Small intestine (tissue), 7 donors: ENCODE results near the gene FAM241A. TPM values are rescaled to one million over a fixed set of nuclear protein-coding genes. Genes with fewer than 3 reads are reported as not detected.

Experiments
- DNase-seq, 2 donors: peaks; one replicate each; pipeline versions ENCODE4 v3.0.0 to v3.0.0-alpha.2; 2013
- FAIRE-seq: peaks from 2 replicates; lab custom pipeline; 2012; peaks lifted over from hg19 to GRCh38; lab: Jason Lieb, UNC
- H3K27ac ChIP-seq, 3 donors: one replicate each; pipeline ENCODE4 v1.5.1; 2013; ENCODE audit warnings: low read length in 2 of 3, mild to moderate bottlenecking in 2 of 3, control low read depth in 1 of 3, inconsistent platforms in 1 of 3, low read depth in 1 of 3, moderate library complexity in 1 of 3
- H3K27me3 ChIP-seq, 3 donors: one replicate each; pipeline ENCODE4 v1.6.1; 2013; ENCODE audit warnings: low read length in 3 of 3, inconsistent platforms in 1 of 3; ENCODE audit not compliant: control insufficient read depth in 3 of 3, insufficient read depth in 3 of 3
- H3K36me3 ChIP-seq, 3 donors: one replicate each; pipeline ENCODE4 v1.6.1; 2013; ENCODE audit warnings: low read length in 3 of 3, inconsistent platforms in 1 of 3, low read depth in 1 of 3, mild to moderate bottlenecking in 1 of 3, moderate library complexity in 1 of 3; ENCODE audit not compliant: control insufficient read depth in 3 of 3, insufficient read depth in 2 of 3
- H3K4me1 ChIP-seq, 3 donors: one replicate each; pipeline ENCODE4 v1.6.1; 2013; ENCODE audit warnings: low read length in 2 of 3, inconsistent platforms in 1 of 3, low read depth in 1 of 3, mild to moderate bottlenecking in 1 of 3, moderate library complexity in 1 of 3; ENCODE audit not compliant: control insufficient read depth in 3 of 3, insufficient read depth in 2 of 3
- H3K4me3 ChIP-seq, 3 donors: one replicate each; pipeline ENCODE4 v1.5.1; 2013; ENCODE audit warnings: low read length in 3 of 3, control low read depth in 1 of 3, inconsistent platforms in 1 of 3, low read depth in 1 of 3, mild to moderate bottlenecking in 1 of 3, moderate library complexity in 1 of 3
- H3K9me3 ChIP-seq, 2 donors: one replicate each; pipeline ENCODE4 v1.6.1; 2013; ENCODE audit warnings: low read depth in 1 of 2, low read length in 1 of 2; ENCODE audit not compliant: control insufficient read depth in 2 of 2, insufficient read depth in 1 of 2
- WGBS, 3 donors: extraction: QIAGEN DNeasy Blood & Tissue Kit; methylation state at CpG; one replicate each; pipeline ENCODE4 v1.1.7; 2013; 5-methylcytosine and 5-hydroxymethylcytosine counted together
- polyA plus RNA-seq, 4 donors: library from polyadenylated mRNA; stranded (reverse) in 3 of 4; unstranded in 1 of 4; fragments of 200-250 nt in 3 of 4; fragments of 120-200 nt in 1 of 4; gene quantifications; one replicate each; pipeline versions ENCODE4 v1.2.1 to v1.2.3, GENCODE V29; 2013
- donor health status: healthy with polysubstance abuse.
- donor health status: control.
- donor health status: control.
- donor health status: Bipolar disorder and iron deficiency.
- donor health status: healthy.

FAM241A gene
- polyA plus RNA-seq, 4 donors = 0.45 to 1.9 (median 0.97) TPM

DNA sequence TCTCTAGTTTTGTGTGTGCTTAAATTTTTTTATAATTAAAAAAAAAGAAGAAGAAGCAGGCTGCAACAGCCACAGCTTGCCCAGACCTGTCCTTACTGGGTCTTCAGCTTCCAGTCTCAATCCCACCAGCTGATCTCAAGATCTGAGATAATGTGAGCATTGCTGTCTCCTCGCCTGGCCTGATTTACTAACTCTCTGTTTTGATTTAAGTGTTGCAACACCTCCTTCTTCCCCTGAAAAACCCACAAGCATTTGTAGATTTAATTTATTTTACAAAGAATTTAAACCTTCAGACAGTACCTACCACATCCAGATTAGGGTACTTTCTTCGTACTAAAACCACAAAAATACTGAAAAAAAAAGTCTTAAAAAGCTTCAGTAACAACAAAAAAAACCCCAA, 38.0 kb downstream of the FAM241A start:
- no peak overlapping the region for H3K27ac ChIP-seq
- H3K9me3 ChIP-seq = no peaks in the 10 kb centered on the region
- no peaks in the 10 kb centered on the region for H3K4me1 ChIP-seq
- no peaks in the 10 kb centered on the region for H3K36me3 ChIP-seq
- 75 to 78% (median 77%) methylated on average over 2 of the region's 2 CpGs for WGBS, 3 donors
- H3K4me3 ChIP-seq = no peak overlapping the region
- no peak for DNase-seq
- H3K27me3 ChIP-seq = no peaks in the 10 kb centered on the region
- no peak for FAIRE-seq

DNA sequence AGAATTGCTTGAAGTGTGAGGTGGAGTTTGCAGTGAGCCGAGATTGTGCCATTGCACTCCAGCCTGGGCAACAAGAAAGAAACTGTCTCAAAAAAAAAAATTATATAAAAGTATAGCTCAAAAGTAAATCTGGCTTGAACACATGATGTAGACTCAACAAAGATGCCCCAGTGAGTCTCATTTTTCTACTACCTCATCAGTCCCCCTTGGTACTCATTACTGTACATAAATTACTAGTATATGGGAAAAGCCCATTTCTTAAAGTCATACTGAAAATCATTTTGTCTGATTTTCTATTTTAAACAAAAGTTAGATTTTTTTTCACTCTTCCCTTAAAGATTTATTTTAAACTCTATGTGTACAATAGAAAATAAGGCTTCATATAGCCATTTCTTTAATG, 39.2 kb downstream of the FAM241A start:
- FAIRE-seq = no peak
- no peaks in the 10 kb centered on the region for H3K4me1 ChIP-seq
- no peak overlapping the region for H3K27ac ChIP-seq
- H3K36me3 ChIP-seq = no peaks in the 10 kb centered on the region
- WGBS, 3 donors = 94 to 100% (median 100%) methylated on average over 1 of the region's 1 CpG
- H3K27me3 ChIP-seq = no peaks in the 10 kb centered on the region
- no peak for DNase-seq
- no peaks in the 10 kb centered on the region for H3K9me3 ChIP-seq
- no peak overlapping the region for H3K4me3 ChIP-seq

DNA sequence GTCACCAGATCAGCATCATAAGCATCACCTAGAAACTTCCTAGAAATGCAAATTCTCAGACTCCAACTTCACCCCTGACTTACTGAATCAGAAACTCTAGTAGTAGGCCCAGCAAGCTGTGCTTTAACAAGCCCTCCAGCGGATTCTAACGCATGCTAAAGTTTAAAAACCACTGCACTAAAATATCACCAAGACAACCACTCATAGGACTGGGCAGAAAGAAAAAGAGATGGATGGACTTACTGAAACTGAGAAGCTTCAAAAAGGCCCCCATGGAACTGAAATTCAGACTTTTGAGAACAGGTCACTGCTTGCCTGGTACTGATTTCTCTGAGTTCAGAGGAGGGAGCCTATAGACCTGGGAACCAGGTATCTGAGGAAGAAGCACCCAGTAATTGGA, 40.1 kb downstream of the FAM241A start:
- FAIRE-seq = no peak
- WGBS, 3 donors = 84 to 93% (median 91%) methylated on average over 2 of the region's 2 CpGs

DNA sequence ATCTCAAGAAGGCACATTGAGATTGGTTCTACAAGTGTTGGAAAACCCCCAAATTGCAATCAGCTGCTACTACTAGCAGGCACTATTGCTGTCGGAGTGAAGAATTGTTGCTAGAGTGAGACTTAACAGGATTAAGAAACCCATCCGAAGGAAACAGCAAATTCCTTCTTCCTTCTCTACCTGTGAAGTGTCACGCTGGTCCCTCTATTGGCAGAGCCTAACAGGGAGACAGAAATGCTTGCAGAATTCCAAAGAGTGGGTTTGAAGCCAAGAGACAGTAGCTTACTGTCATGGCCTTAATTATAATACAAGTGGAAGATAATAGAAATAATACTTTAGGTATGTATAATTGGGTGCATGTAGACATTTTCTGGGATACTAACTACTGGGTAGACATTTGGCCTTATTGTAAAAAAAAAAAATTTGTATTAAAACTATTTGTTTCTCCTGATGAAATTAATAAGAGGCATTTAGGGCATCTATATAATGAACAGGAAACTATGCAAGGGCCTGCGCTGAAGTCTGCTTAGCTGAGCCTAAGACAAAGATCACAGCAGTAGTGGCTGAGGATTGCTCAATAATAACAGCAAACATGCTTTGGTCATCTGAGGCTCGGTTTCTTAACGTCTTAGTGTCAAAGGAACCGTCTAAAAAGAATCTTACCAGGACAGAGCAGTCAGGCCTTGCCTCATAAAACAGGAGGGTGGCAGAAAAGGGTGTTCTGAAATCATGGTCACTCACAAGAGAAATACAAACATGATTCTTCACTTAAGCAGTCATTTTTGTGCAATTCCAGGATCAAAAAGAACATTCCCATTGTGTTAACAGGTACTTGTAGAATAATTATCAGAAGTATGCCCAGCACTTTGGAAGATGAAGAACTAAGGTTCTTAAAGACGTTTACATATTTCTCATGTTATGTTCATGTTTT, 40.8 kb downstream of the FAM241A start:
- H3K36me3 ChIP-seq = no peaks in the 10 kb centered on the region
- no peaks in the 10 kb centered on the region for H3K4me1 ChIP-seq
- DNase-seq (peak in 1 of 2 donors; percentile 21), FAIRE-seq (no peak)
- 83 to 84% (median 83%) methylated on average over 8 of the region's 8 CpGs for WGBS, 3 donors
- no peaks in the 10 kb centered on the region for H3K27me3 ChIP-seq
- H3K9me3 ChIP-seq = no peaks in the 10 kb centered on the region
- H3K4me3 ChIP-seq = no peak overlapping the region
- H3K27ac ChIP-seq = no peak overlapping the region

More for the DNA sequence above, 40.1 kb downstream of the FAM241A start:
- no peaks in the 10 kb centered on the region for H3K4me1 ChIP-seq
- DNase-seq = no peak
- H3K27me3 ChIP-seq = no peaks in the 10 kb centered on the region
- H3K4me3 ChIP-seq = no peak overlapping the region
- H3K9me3 ChIP-seq = no peaks in the 10 kb centered on the region
- no peak overlapping the region for H3K27ac ChIP-seq
- no peaks in the 10 kb centered on the region for H3K36me3 ChIP-seq

DNA sequence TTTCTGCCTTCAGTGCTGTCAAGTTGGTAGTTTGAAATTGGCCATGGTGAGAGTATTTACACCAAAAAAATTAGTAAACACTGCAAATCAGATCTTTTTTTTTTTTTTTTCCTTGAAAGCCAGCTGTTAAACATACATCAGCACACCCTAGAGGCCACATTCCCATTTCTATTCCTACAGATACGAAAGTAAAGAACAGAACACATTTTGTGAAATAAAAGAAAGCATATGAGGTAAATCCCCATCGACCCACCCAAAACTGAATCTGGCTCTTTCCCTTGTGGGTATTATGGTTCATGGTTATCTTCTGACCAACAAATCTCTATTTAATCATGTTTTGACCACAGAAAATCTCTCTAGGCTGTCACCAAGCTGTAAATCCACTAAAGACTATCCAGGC, 44.5 kb downstream of the FAM241A start:
- WGBS, 3 donors = 56 to 72% (median 62%) methylated on average over 2 of the region's 2 CpGs
- Histone ChIP-seq H3K4me3 (no peak overlapping the region), H3K4me1 (no peaks in the 10 kb centered on the region), H3K36me3 (no peaks in the 10 kb centered on the region), H3K9me3 (no peaks in the 10 kb centered on the region), H3K27me3 (no peaks in the 10 kb centered on the region), H3K27ac (no peak overlapping the region)
- DNase-seq (peak in 1 of 2 donors; percentile 4), FAIRE-seq (no peak)

DNA sequence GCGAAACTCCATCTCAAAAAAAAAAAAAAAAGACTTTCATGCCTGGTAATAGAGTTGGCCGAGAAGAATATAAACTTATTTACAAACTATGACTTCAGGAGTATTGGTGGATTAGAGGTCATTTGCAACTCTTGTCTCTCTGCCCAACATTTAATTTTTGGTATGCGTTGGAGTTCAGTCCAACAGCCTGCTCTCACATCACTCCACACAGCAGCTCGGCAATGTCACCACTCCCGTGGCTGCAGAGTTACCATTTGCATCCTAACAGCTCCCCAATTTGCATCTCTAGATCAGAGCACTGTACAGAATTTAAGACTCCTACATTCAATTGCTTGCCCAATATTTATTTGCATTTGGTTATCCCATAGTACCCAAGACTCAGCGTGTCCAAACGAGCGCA, 45.4 kb downstream of the FAM241A start:
- Histone ChIP-seq H3K27ac (no peak overlapping the region), H3K36me3 (no peaks in the 10 kb centered on the region), H3K4me1 (no peaks in the 10 kb centered on the region), H3K9me3 (no peaks in the 10 kb centered on the region), H3K27me3 (no peaks in the 10 kb centered on the region), H3K4me3 (no peak overlapping the region)
- FAIRE-seq (no peak), DNase-seq (no peak)
- WGBS, 3 donors = 91 to 93% (median 92%) methylated on average over 8 of the region's 8 CpGs

DNA sequence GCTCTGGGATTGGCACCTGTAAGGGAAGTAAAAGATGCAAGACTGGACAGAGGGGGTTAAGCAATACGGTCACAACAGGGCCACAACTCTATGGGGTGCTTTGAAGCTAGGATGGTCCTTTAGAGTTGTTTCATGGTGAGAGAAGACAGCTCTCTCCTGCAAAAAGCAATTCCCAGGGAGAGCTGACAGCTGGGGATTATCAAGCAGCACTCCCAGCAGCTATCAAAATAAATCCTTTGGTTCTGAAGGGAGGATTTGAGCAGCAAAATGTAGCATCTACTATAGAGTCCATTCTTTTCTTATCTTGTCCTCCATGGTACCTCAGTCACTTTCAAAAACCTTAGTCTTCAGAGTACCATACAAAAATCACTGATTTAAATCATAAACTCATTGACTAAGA, 51.2 kb downstream of the FAM241A start:
- no peak overlapping the region for H3K27ac ChIP-seq
- H3K4me3 ChIP-seq = no peak overlapping the region
- no peaks in the 10 kb centered on the region for H3K4me1 ChIP-seq
- 42 to 71% (median 53%) methylated on average over 1 of the region's 1 CpG for WGBS, 3 donors
- no peaks in the 10 kb centered on the region for H3K27me3 ChIP-seq
- DNase-seq = no peak
- no peaks in the 10 kb centered on the region for H3K36me3 ChIP-seq
- no peaks in the 10 kb centered on the region for H3K9me3 ChIP-seq
- no peak for FAIRE-seq

DNA sequence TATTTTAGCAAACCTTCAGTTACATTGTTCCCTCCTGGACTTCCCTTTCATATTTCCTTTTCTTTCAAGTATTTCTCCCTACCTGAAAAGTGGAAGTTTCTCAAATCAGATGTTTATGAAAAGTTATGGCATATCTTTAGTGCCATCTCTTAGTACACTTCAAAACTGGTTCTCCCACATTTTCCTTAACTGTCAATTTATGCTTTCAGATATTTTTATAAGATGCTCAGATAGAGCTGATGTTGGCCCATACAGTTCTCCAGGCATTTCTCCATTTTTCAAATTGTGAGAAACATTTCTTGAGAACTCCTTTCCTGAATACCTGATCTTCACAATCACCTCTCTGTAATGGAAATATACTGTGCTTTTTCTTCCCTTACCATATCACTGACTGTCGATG, 53.8 kb downstream of the FAM241A start:
- WGBS, 3 donors = 42 to 61% (median 59%) methylated on average over 1 of the region's 1 CpG
- no peaks in the 10 kb centered on the region for H3K9me3 ChIP-seq
- no peak for DNase-seq

More for the DNA sequence above, 53.8 kb downstream of the FAM241A start:
- Histone ChIP-seq H3K27ac (no peak overlapping the region), H3K36me3 (no peaks in the 10 kb centered on the region), H3K4me1 (no peaks in the 10 kb centered on the region), H3K27me3 (no peaks in the 10 kb centered on the region), H3K4me3 (no peak overlapping the region)
- no peak for FAIRE-seq
